T-helper 17 cell (primary cell): ENCODE measurements around the gene PIK3R2. TPM values are rescaled to one million over a fixed set of nuclear protein-coding genes. Genes with fewer than 3 reads are reported as not detected.
"Not testable (repeated sequence)": the region's sequence is repeated elsewhere in the genome, so short reads cannot be mapped to it uniquely, and the experiment has no call there.

Source experiments
- ATAC-seq: fragments of 150-1000 bp; cut with Tn5 transposase; 2 replicates; pipeline ENCODE4 v1.10.0; 2021; ENCODE audit warnings: mild to moderate bottlenecking, moderate library complexity
- DNase-seq, 3 donors: peaks; one replicate each; pipeline versions ENCODE4 v3.0.0 to v3.0.0-alpha.2; 2020 to 2021
- H3K9me3 ChIP-seq: one replicate; pipeline ENCODE4 v1.7.0; 2013; ENCODE audit warnings: low read length, mild to moderate bottlenecking; ENCODE audit not compliant: control insufficient read depth, poor library complexity, severe bottlenecking
- H3K27ac Mint-ChIP-seq: one replicate; pipeline ENCODE4 v1.8.0; 2022; ENCODE audit warnings: mild to moderate bottlenecking, moderate library complexity, mixed read lengths
- H3K27me3 Mint-ChIP-seq: one replicate; pipeline ENCODE4 v1.8.0; 2022; ENCODE audit warnings: mixed read lengths
- H3K36me3 Mint-ChIP-seq: one replicate; pipeline ENCODE4 v1.8.0; 2022; ENCODE audit warnings: low read depth, mixed read lengths
- H3K4me1 Mint-ChIP-seq: one replicate; pipeline ENCODE4 v1.8.0; 2022; ENCODE audit warnings: mild to moderate bottlenecking, mixed read lengths
- H3K4me3 Mint-ChIP-seq: one replicate; pipeline ENCODE4 v1.8.0; 2022; ENCODE audit warnings: mild to moderate bottlenecking, moderate library complexity, mixed read lengths
- total RNA-seq, 4 donors: library from RNA in 2 of 4; stranded (reverse) in 2 of 4; gene quantifications; one replicate each; pipeline ENCODE4 v1.2.3 and lab custom pipeline; 2022 to 2026

The PIK3R2 gene
- total RNA-seq, 2 donors from 2014 or later = 8.6 to 9.1 TPM

GRCh38 chr19:18209912-18210311, 56.9 kb downstream of the PIK3R2 start:
- peak overlapping the region; percentile 11 for H3K27ac Mint-ChIP-seq
- H3K9me3 ChIP-seq, DNase-seq, H3K36me3 Mint-ChIP-seq, ATAC-seq, H3K4me1 Mint-ChIP-seq: not testable (repeated sequence)
- peaks cover 23% of the 10 kb centered on the region for H3K27me3 Mint-ChIP-seq
- H3K4me3 Mint-ChIP-seq = peak overlapping the region; percentile 12

GRCh38 chr19:18211683-18212082, 58.7 kb downstream of the PIK3R2 start:
- H3K27ac Mint-ChIP-seq = no peak overlapping the region
- H3K9me3 ChIP-seq = no peaks in the 10 kb centered on the region
- DNase-seq = no peak
- no peak for ATAC-seq
- no peak overlapping the region for H3K4me3 Mint-ChIP-seq
- peaks cover 23% of the 10 kb centered on the region for H3K27me3 Mint-ChIP-seq
- H3K4me1 Mint-ChIP-seq = peaks cover 3% of the 10 kb centered on the region
- H3K36me3 Mint-ChIP-seq = no peaks in the 10 kb centered on the region

- Mint-ChIP-seq H3K27ac (peak overlapping the region; percentile 16), H3K4me3 (no peak overlapping the region), H3K27me3 (peaks cover 18% of the 10 kb centered on the region), H3K36me3 (no peaks in the 10 kb centered on the region), H3K4me1 (peaks cover 5% of the 10 kb centered on the region)
- no peak for DNase-seq
- no peaks in the 10 kb centered on the region for H3K9me3 ChIP-seq
- ATAC-seq = no peak
Measured at GRCh38 chr19:18214779-18215433, 61.9 kb downstream of the PIK3R2 start.

GRCh38 chr19:18216789-18217188, 63.8 kb downstream of the PIK3R2 start:
- no peaks in the 10 kb centered on the region for H3K9me3 ChIP-seq
- H3K27me3 Mint-ChIP-seq = peaks cover 18% of the 10 kb centered on the region
- H3K4me3 Mint-ChIP-seq = no peak overlapping the region
- H3K36me3 Mint-ChIP-seq = no peaks in the 10 kb centered on the region
- peaks cover 7% of the 10 kb centered on the region for H3K4me1 Mint-ChIP-seq
- DNase-seq (no peak), ATAC-seq (no peak)
- no peak overlapping the region for H3K27ac Mint-ChIP-seq

GRCh38 chr19:18218159-18218558, 65.2 kb downstream of the PIK3R2 start:
- H3K4me3 Mint-ChIP-seq = no peak overlapping the region
- H3K27ac Mint-ChIP-seq = no peak overlapping the region
- DNase-seq (no peak), ATAC-seq (no peak)
- peaks cover 7% of the 10 kb centered on the region for H3K4me1 Mint-ChIP-seq
- peaks cover 23% of the 10 kb centered on the region for H3K27me3 Mint-ChIP-seq
- no peaks in the 10 kb centered on the region for H3K9me3 ChIP-seq
- H3K36me3 Mint-ChIP-seq = no peaks in the 10 kb centered on the region

GRCh38 chr19:18218600-18218999, 65.6 kb downstream of the PIK3R2 start:
- Mint-ChIP-seq H3K27ac (no peak overlapping the region), H3K4me1 (peaks cover 7% of the 10 kb centered on the region), H3K4me3 (no peak overlapping the region), H3K36me3 (no peaks in the 10 kb centered on the region), H3K27me3 (peaks cover 27% of the 10 kb centered on the region)
- no peaks in the 10 kb centered on the region for H3K9me3 ChIP-seq
- DNase-seq (no peak), ATAC-seq (no peak)

Other genes starting within 250 kb of the PIK3R2 start
- gene CCDC124, start 220.1 kb upstream of the PIK3R2 start, total RNA-seq = 10 to 100 TPM; 21.8 to 27.0 TPM
- not detected for gene KCNN1, start 186.1 kb upstream of the PIK3R2 start, total RNA-seq
- 100 to 1,000 TPM; 165 to 166 TPM for gene ARRDC2, start 145.0 kb upstream of the PIK3R2 start, total RNA-seq
- gene IL12RB1, start 66.2 kb upstream of the PIK3R2 start, total RNA-seq = 10 to 100 TPM; 56.7 to 71.1 TPM
- gene MAST3, start 55.4 kb upstream of the PIK3R2 start, total RNA-seq = 10 to 100 TPM; 38.2 to 50.8 TPM
- 10 to 100 TPM; 10.1 to 25.8 TPM for gene IFI30, start 20.6 kb downstream of the PIK3R2 start, total RNA-seq
- gene MPV17L2, start 40.1 kb downstream of the PIK3R2 start, total RNA-seq = 1 to 10 TPM; 3.8 TPM
- gene RAB3A, start 50.9 kb downstream of the PIK3R2 start, total RNA-seq = 10 to 100 TPM in 1 of 2 donors, 1 to 10 TPM in 1; 7.4 to 15.3 TPM
- under 1 TPM in 1 of 2 donors, not detected in 1; 0.31 TPM for gene PDE4C, start 73.3 kb downstream of the PIK3R2 start, total RNA-seq
- 10 to 100 TPM; 16.5 to 21.9 TPM for gene IQCN, start 121.3 kb downstream of the PIK3R2 start, total RNA-seq
- 1,000 to 10,000 TPM; 1,212 to 1,401 TPM for gene JUND, start 128.5 kb downstream of the PIK3R2 start, total RNA-seq
- 10 to 100 TPM; 43.3 to 46.6 TPM for gene LSM4, start 169.9 kb downstream of the PIK3R2 start, total RNA-seq
- gene PGPEP1, start 187.4 kb downstream of the PIK3R2 start, total RNA-seq = 10 to 100 TPM; 22.0 to 28.3 TPM
- under 1 TPM; 0.29 to 0.85 TPM for gene GDF15, start 233.0 kb downstream of the PIK3R2 start, total RNA-seq
- gene LRRC25, start 244.5 kb downstream of the PIK3R2 start, total RNA-seq = 1 to 10 TPM in 1 of 2 donors, under 1 TPM in 1; 0.63 to 3.2 TPM